Nephron (organoid): ENCODE results near the gene MPO.

Experiments used
- H3K27ac Mint-ChIP-seq, 3 experiments: 2 replicates each; pipeline ENCODE4 v1.8.0; 2020; ENCODE audit warnings: mixed read lengths in 3 of 3, mild to moderate bottlenecking in 2 of 3, moderate library complexity in 1 of 3
- H3K27me3 Mint-ChIP-seq: 2 replicates; pipeline ENCODE4 v1.8.0; 2021; ENCODE audit warnings: low read depth, mild to moderate bottlenecking, moderate library complexity, mixed read lengths
- H3K36me3 Mint-ChIP-seq: 2 replicates; pipeline ENCODE4 v1.8.0; 2020; ENCODE audit warnings: low read depth, mixed read lengths
- H3K4me1 Mint-ChIP-seq: 2 replicates; pipeline ENCODE4 v1.8.0; 2020; ENCODE audit warnings: mixed read lengths
- H3K4me3 Mint-ChIP-seq, 3 experiments: 2 replicates each; pipeline ENCODE4 v1.8.0; 2020; ENCODE audit warnings: mild to moderate bottlenecking in 3 of 3, mixed read lengths in 3 of 3, moderate library complexity in 2 of 3
- H3K9me3 Mint-ChIP-seq: 2 replicates; pipeline ENCODE4 v1.8.0; 2020; ENCODE audit warnings: mixed read lengths
- TF ChIP-seq, protein P1 (sequence below), 3 experiments: fragments of 200-600 bp; sonication (generic); IDR thresholded peaks; one replicate each; pipeline ENCODE4 v1.5.0; 2021; ENCODE audit warnings: antibody characterized with exemption in 3 of 3; ENCODE audit not compliant: unreplicated experiment in 3 of 3

The MPO gene

GRCh38 chr17:58312829-58313228 lies 32.1 kb upstream of the MPO start:
- Mint-ChIP-seq H3K4me1 (no peaks in the 10 kb centered on the region), H3K27ac (no peak overlapping the region), H3K36me3 (no peaks in the 10 kb centered on the region), H3K27me3 (peaks cover 4% of the 10 kb centered on the region), H3K4me3 (no peak overlapping the region), H3K9me3 (no peaks in the 10 kb centered on the region)
- TF ChIP-seq, protein P1, sequence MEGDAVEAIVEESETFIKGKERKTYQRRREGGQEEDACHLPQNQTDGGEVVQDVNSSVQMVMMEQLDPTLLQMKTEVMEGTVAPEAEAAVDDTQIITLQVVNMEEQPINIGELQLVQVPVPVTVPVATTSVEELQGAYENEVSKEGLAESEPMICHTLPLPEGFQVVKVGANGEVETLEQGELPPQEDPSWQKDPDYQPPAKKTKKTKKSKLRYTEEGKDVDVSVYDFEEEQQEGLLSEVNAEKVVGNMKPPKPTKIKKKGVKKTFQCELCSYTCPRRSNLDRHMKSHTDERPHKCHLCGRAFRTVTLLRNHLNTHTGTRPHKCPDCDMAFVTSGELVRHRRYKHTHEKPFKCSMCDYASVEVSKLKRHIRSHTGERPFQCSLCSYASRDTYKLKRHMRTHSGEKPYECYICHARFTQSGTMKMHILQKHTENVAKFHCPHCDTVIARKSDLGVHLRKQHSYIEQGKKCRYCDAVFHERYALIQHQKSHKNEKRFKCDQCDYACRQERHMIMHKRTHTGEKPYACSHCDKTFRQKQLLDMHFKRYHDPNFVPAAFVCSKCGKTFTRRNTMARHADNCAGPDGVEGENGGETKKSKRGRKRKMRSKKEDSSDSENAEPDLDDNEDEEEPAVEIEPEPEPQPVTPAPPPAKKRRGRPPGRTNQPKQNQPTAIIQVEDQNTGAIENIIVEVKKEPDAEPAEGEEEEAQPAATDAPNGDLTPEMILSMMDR (IDR thresholded peaks at IDR 0.05; ENCODE audit: unreplicated experiment in 3 of 3), result no peak

GRCh38 chr17:58312021-58312630 lies 31.4 kb upstream of the MPO start:
- H3K4me3 Mint-ChIP-seq, result no peak overlapping the region
- no peaks in the 10 kb centered on the region for H3K36me3 Mint-ChIP-seq
- H3K4me1 Mint-ChIP-seq, result no peaks in the 10 kb centered on the region
- no peak overlapping the region for H3K27ac Mint-ChIP-seq
- TF ChIP-seq, protein P1 (IDR thresholded peaks at IDR 0.05; ENCODE audit: unreplicated experiment in 3 of 3), result no peak
- H3K27me3 Mint-ChIP-seq, result peaks cover 7% of the 10 kb centered on the region
- H3K9me3 Mint-ChIP-seq, result no peaks in the 10 kb centered on the region

DNA sequence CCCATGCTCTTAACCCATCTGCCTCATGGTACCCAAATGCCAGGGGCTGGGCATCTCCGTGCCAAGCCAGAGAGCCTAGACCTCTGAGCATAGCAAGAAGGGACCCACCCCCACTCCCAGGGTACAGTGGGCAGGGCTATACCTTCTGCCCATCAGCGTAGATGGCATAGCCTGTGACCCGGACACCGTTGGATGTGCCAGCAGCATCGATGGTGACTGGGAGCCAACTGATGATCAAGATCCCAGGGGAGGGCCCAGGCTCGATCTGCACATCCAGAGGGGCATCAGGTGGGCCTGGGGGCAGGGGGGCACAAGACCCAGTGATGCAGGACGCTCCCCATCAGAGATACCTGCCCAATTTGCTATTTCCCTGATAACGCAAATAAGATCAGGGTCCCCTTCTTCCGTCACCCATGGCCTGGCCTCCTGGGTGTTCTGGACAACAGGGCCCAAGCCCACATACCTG lies 30.7 kb upstream of the MPO start:
- Mint-ChIP-seq H3K9me3 (no peaks in the 10 kb centered on the region), H3K4me1 (no peaks in the 10 kb centered on the region), H3K27me3 (peaks cover 7% of the 10 kb centered on the region), H3K36me3 (no peaks in the 10 kb centered on the region), H3K27ac (no peak overlapping the region), H3K4me3 (no peak overlapping the region)
- TF ChIP-seq, protein P1 (IDR thresholded peaks at IDR 0.05; ENCODE audit: unreplicated experiment in 3 of 3), result no peak

- Mint-ChIP-seq H3K36me3 (no peaks in the 10 kb centered on the region), H3K4me3 (no peak overlapping the region), H3K27ac (no peak overlapping the region), H3K4me1 (no peaks in the 10 kb centered on the region), H3K27me3 (peaks cover 4% of the 10 kb centered on the region), H3K9me3 (no peaks in the 10 kb centered on the region)
- TF ChIP-seq, protein P1 (IDR thresholded peaks at IDR 0.05; ENCODE audit: unreplicated experiment in 3 of 3), result no peak
Observed at GRCh38 chr17:58310511-58311428, 30.0 kb upstream of the MPO start.

- TF ChIP-seq, protein P1 (IDR thresholded peaks at IDR 0.05; ENCODE audit: unreplicated experiment in 3 of 3), result no peak
- H3K4me3 Mint-ChIP-seq, result no peak overlapping the region
- peaks cover 4% of the 10 kb centered on the region for H3K27me3 Mint-ChIP-seq
- H3K9me3 Mint-ChIP-seq, result no peaks in the 10 kb centered on the region
- H3K27ac Mint-ChIP-seq, result no peak overlapping the region
- no peaks in the 10 kb centered on the region for H3K4me1 Mint-ChIP-seq
- no peaks in the 10 kb centered on the region for H3K36me3 Mint-ChIP-seq
Observed at GRCh38 chr17:58309918-58310259, 29.2 kb upstream of the MPO start.
